Measurements from ENCODE around the gene DIABLO. TPM values are rescaled to one million over a fixed set of nuclear protein-coding genes. Genes with fewer than 3 reads are reported as not detected.

Gene DIABLO
- total and polyA plus RNA-seq, 7 donors, result 43.4 to 61.3 (median 55.5) TPM

- intact Hi-C loops (cut with DNase I), result loop anchor here (5.0 to 10.0 kb wide), 2 partner anchors 41 to 202 kb away; partner anchors contain the start of genes BCL7A and VPS33A
Measured at GRCh38 chr12:122226366-122227125, 694 bp upstream of the DIABLO start.

GRCh38 chr12:122216445-122216844 lies 9.4 kb downstream of the DIABLO start:
- H3K36me3 ChIP-seq, result peaks cover 28 to 100% (median 65%) of the 10 kb centered on the region in 4 donors
- no peaks in the 10 kb centered on the region for H3K27me3 ChIP-seq
- no peak overlapping the region for H3K27ac ChIP-seq
- TF ChIP-seq POLR2A (IDR thresholded peaks at IDR 0.05), result no peak
- no peak for TF ChIP-seq CTCF (IDR thresholded peaks at IDR 0.05)
- no peak for TF ChIP-seq POLR2AphosphoS5 (IDR thresholded peaks at IDR 0.05)
- TF ChIP-seq EP300 (IDR thresholded peaks at IDR 0.05), result no peak
- no peaks in the 10 kb centered on the region for H3K9me3 ChIP-seq
- no peak for DNase-seq
- 93 to 95% methylated on average over 1 of the region's 1 CpG for WGBS, 2 donors
- intact Hi-C loops (cut with DNase I), result no loop called here
- H3K4me1 ChIP-seq, result no peaks in the 10 kb centered on the region
- no peak overlapping the region for H3K4me3 ChIP-seq

More at GRCh38 chr12:122226366-122227125, 694 bp upstream of the DIABLO start:
- H3K9me3 ChIP-seq, result no peaks in the 10 kb centered on the region
- no peaks in the 10 kb centered on the region for H3K27me3 ChIP-seq
- peaks cover 6 to 49% (median 14%) of the 10 kb centered on the region in 4 donors for H3K36me3 ChIP-seq
- DNase-seq, result peak; percentile 66
- H3K4me1 ChIP-seq, result peaks cover 0 to 36% (median 25%) of the 10 kb centered on the region in 4 donors
- TF ChIP-seq EP300 (IDR thresholded peaks at IDR 0.05) (no peak), POLR2AphosphoS5 (IDR thresholded peaks at IDR 0.05) (no peak), CTCF (IDR thresholded peaks at IDR 0.05) (no peak), POLR2A (IDR thresholded peaks at IDR 0.05) (no peak)
- H3K4me3 ChIP-seq, result peak overlapping the region; percentile 20 to 93 (median 45)
- H3K27ac ChIP-seq, result peak overlapping the region; percentile 35 to 94 (median 62)
- whole genome bisulfite sequencing, 2 donors, result 9 to 19% methylated on average over 55 of the region's 55 CpGs

- Histone ChIP-seq H3K27me3 (no peaks in the 10 kb centered on the region), H3K36me3 (peaks cover 28 to 100% (median 64%) of the 10 kb centered on the region in 4 donors), H3K27ac (no peak overlapping the region), H3K9me3 (no peaks in the 10 kb centered on the region), H3K4me1 (no peaks in the 10 kb centered on the region), H3K4me3 (no peak overlapping the region)
- WGBS, 2 donors, result 90 to 94% methylated on average over 5 of the region's 5 CpGs
- intact Hi-C loops (cut with DNase I), result no loop called here
- DNase-seq, result no peak
- TF ChIP-seq EP300 (IDR thresholded peaks at IDR 0.05) (no peak), POLR2A (IDR thresholded peaks at IDR 0.05) (no peak)
Measured at GRCh38 chr12:122215771-122216170, 10.1 kb downstream of the DIABLO start.

- Histone ChIP-seq H3K4me3 (no peak overlapping the region), H3K9me3 (no peaks in the 10 kb centered on the region), H3K27ac (no peak overlapping the region), H3K4me1 (peaks cover 0 to 15% (median 14%) of the 10 kb centered on the region in 4 donors), H3K36me3 (peaks cover 12 to 66% (median 48%) of the 10 kb centered on the region in 4 donors), H3K27me3 (peaks cover 11 to 29% (median 25%) of the 10 kb centered on the region in 3 donors)
- DNase-seq, result no peak
- WGBS, 2 donors, result 93 to 95% methylated on average over 18 of the region's 18 CpGs
- intact Hi-C loops (cut with DNase I), result no loop called here
- TF ChIP-seq POLR2A (IDR thresholded peaks at IDR 0.05), result no peak
- no peak for TF ChIP-seq EP300 (IDR thresholded peaks at IDR 0.05)
- TF ChIP-seq POLR2AphosphoS5 (IDR thresholded peaks at IDR 0.05), result no peak
- TF ChIP-seq CTCF (IDR thresholded peaks at IDR 0.05), result no peak
Measured at GRCh38 chr12:122208073-122208820, 17.6 kb downstream of the DIABLO start.

- intact Hi-C loops (cut with DNase I), result no loop called here
- 89 to 92% methylated on average over 8 of the region's 8 CpGs for WGBS, 2 donors
- Histone ChIP-seq H3K36me3 (peaks cover 12 to 57% (median 40%) of the 10 kb centered on the region in 4 donors), H3K9me3 (no peaks in the 10 kb centered on the region), H3K4me1 (peaks cover 0 to 20% (median 19%) of the 10 kb centered on the region in 4 donors), H3K4me3 (no peak overlapping the region), H3K27me3 (peaks cover 12 to 38% (median 33%) of the 10 kb centered on the region in 3 donors), H3K27ac (no peak overlapping the region)
- TF ChIP-seq POLR2AphosphoS5 (IDR thresholded peaks at IDR 0.05), result no peak
- no peak for TF ChIP-seq EP300 (IDR thresholded peaks at IDR 0.05)
- TF ChIP-seq CTCF (IDR thresholded peaks at IDR 0.05), result no peak
- no peak for TF ChIP-seq POLR2A (IDR thresholded peaks at IDR 0.05)
- no peak for DNase-seq
Measured at GRCh38 chr12:122207391-122207790, 18.5 kb downstream of the DIABLO start.
